Calu3 (cell line): ENCODE results near the gene BRD4. TPM values are rescaled to one million over a fixed set of nuclear protein-coding genes. Genes with fewer than 3 reads are reported as not detected.
A peak's percentile ranks its signal among the peaks of the same experiment; 100 is the strongest.

ENCODE experiments used
- BruUV-seq: library from RNA; stranded (reverse); fragments of 400-500 nt; replicated peaks from 2 replicates; lab custom pipeline; 2021; lab: Mats Ljungman, UMichigan
- CTCF ChIA-PET: fragments of 300-600 bp; sonication (Branson Sonifier 250); formaldehyde crosslinking; loops from one replicate; lab custom pipeline; 2022; ENCODE audit warnings: antibody characterized with exemption; lab: Charles Lee
- DNase-seq: peaks from one replicate; pipeline ENCODE4 v3.0.0; 2022
- H3K27ac Mint-ChIP-seq: one replicate; pipeline ENCODE4 v1.8.0; 2022; ENCODE audit warnings: mixed read lengths; ENCODE audit not compliant: unreplicated experiment
- H3K27me3 Mint-ChIP-seq: one replicate; pipeline ENCODE4 v1.8.0; 2022; ENCODE audit warnings: mixed read lengths; ENCODE audit not compliant: unreplicated experiment
- H3K36me3 Mint-ChIP-seq: one replicate; pipeline ENCODE4 v1.8.0; 2022; ENCODE audit warnings: mild to moderate bottlenecking, moderate library complexity, mixed read lengths; ENCODE audit not compliant: insufficient read depth, unreplicated experiment
- H3K4me1 Mint-ChIP-seq: one replicate; pipeline ENCODE4 v1.8.0; 2022; ENCODE audit warnings: mild to moderate bottlenecking, low read depth, mixed read lengths; ENCODE audit not compliant: unreplicated experiment
- H3K4me3 Mint-ChIP-seq: one replicate; pipeline ENCODE4 v1.8.0; 2022; ENCODE audit warnings: mild to moderate bottlenecking, low read depth, moderate library complexity, mixed read lengths; ENCODE audit not compliant: unreplicated experiment
- H3K9me3 Mint-ChIP-seq: one replicate; pipeline ENCODE4 v1.8.0; 2022; ENCODE audit warnings: low read depth, mixed read lengths; ENCODE audit not compliant: unreplicated experiment
- CTCF ChIP-seq: fragments of 200-600 bp; IDR thresholded peaks from one replicate; pipeline ENCODE4 v1.8.0; 2022; ENCODE audit warnings: antibody characterized with exemption; ENCODE audit not compliant: unreplicated experiment
- intact Hi-C: fragments of 100-400 bp; cut with micrococcal nuclease; formaldehyde crosslinking; loops from one replicate; pipeline ENCODE4 v1.10.0; 2022; ENCODE audit not compliant: unreplicated experiment
- total RNA-seq: library from RNA; stranded (reverse); gene quantifications from 2 replicates; pipeline ENCODE4 v1.2.3, GENCODE V29; 2022

Gene BRD4
- total RNA-seq, 1 experiment from 2014 or later: 93.9 TPM

GRCh38 chr19:15198951-15199660, 133.2 kb downstream of the BRD4 start:
- H3K4me3 Mint-ChIP-seq: peak overlapping the region; percentile 71
- BruUV-seq: TSS peak; percentile 49

GRCh38 chr19:15197942-15198341, 134.4 kb downstream of the BRD4 start:
- Mint-ChIP-seq H3K4me1 (peaks cover 18% of the 10 kb centered on the region), H3K36me3 (peaks cover 35% of the 10 kb centered on the region), H3K4me3 (no peak overlapping the region), H3K27ac (no peak overlapping the region), H3K9me3 (no peaks in the 10 kb centered on the region), H3K27me3 (no peaks in the 10 kb centered on the region)
- DNase-seq: no peak
- no peak for TF ChIP-seq CTCF
- intact Hi-C loops: no loop called here
- CTCF ChIA-PET: interaction anchor here (0.6 kb wide), 1 partner anchor 447 kb away, joined by 3 read pairs; no protein-coding TSS in a partner anchor
- no TSS peak for BruUV-seq

More at GRCh38 chr19:15198951-15199660, 133.2 kb downstream of the BRD4 start:
- Mint-ChIP-seq H3K9me3 (no peaks in the 10 kb centered on the region), H3K27me3 (no peaks in the 10 kb centered on the region), H3K4me1 (peaks cover 18% of the 10 kb centered on the region), H3K27ac (peak overlapping the region; percentile 45), H3K36me3 (peaks cover 35% of the 10 kb centered on the region)
- no peak for DNase-seq
- intact Hi-C loops: no loop called here
- CTCF ChIA-PET: no interaction called here
- TF ChIP-seq CTCF: no peak

GRCh38 chr19:15197275-15197941, 134.9 kb downstream of the BRD4 start:
- CTCF ChIA-PET: interaction anchor here (0.6 kb wide), 1 partner anchor 447 kb away, joined by 3 read pairs; no protein-coding TSS in a partner anchor
- H3K4me1 Mint-ChIP-seq: peaks cover 18% of the 10 kb centered on the region
- peaks cover 35% of the 10 kb centered on the region for H3K36me3 Mint-ChIP-seq
- no peaks in the 10 kb centered on the region for H3K9me3 Mint-ChIP-seq
- no peak overlapping the region for H3K4me3 Mint-ChIP-seq
- no peak overlapping the region for H3K27ac Mint-ChIP-seq
- no peak for DNase-seq
- intact Hi-C loops: no loop called here
- BruUV-seq: no TSS peak
- no peak for TF ChIP-seq CTCF
- no peaks in the 10 kb centered on the region for H3K27me3 Mint-ChIP-seq

GRCh38 chr19:15196360-15197005, 135.9 kb downstream of the BRD4 start:
- BruUV-seq: TSS peak; percentile 8
- no peaks in the 10 kb centered on the region for H3K9me3 Mint-ChIP-seq
- no peak for TF ChIP-seq CTCF
- peaks cover 18% of the 10 kb centered on the region for H3K4me1 Mint-ChIP-seq
- H3K4me3 Mint-ChIP-seq: peak overlapping the region; percentile 69
- H3K36me3 Mint-ChIP-seq: peaks cover 33% of the 10 kb centered on the region
- CTCF ChIA-PET: interaction anchor here (0.6 to 1.7 kb wide), 6 partner anchors 20 to 698 kb away, joined by 3 to 7 read pairs (median 3); partner anchors contain the start of gene BRD4
- no peaks in the 10 kb centered on the region for H3K27me3 Mint-ChIP-seq
- intact Hi-C loops: no loop called here
- peak overlapping the region; percentile 33 for H3K27ac Mint-ChIP-seq
- DNase-seq: no peak
